Jurkat, Clone E6-1 (cell line): ENCODE data around the gene MYH4.

Source experiments
- DNase-seq: peaks from one replicate; pipeline ENCODE4 v3.0.0-alpha.2; 2011; ENCODE audit warnings: low read depth, low spot score
- H3K4me3 ChIP-seq: 2 replicates; pipeline ENCODE4 v1.5.1; 2011; ENCODE audit warnings: mild to moderate bottlenecking, low read length, control low read depth, moderate library complexity

The MYH4 gene

DNA sequence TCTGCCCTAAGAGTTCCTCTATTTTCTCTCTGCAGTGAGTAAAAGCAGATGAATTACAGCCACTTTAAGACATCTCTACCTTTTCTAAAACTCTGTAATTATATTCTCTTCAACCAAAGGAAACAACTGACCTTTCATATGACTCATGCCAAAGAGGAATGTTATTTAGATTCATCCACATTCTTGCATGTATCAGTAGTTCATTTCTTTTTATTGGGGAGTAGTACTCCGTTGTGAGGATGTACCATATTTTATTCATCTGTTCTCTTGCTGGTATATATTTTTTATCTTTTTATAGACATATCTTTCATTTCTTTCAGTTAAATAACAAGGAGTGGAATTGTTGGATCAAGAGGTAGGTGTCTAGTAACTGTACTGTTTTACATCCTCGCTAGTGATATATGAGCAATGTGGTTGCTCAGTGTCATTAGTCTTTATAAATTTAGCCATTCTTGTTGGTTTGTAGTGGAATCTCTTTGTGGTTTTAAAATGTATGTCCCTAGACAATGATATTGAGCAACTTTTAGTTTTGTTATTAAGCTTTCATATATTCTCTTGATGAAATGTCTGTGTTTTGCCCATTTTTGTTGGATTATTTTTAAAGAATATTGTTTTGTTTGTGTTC lies 39.8 kb downstream of the MYH4 start:
- H3K4me3 ChIP-seq, result no peak overlapping the region
- DNase-seq, result no peak

DNA sequence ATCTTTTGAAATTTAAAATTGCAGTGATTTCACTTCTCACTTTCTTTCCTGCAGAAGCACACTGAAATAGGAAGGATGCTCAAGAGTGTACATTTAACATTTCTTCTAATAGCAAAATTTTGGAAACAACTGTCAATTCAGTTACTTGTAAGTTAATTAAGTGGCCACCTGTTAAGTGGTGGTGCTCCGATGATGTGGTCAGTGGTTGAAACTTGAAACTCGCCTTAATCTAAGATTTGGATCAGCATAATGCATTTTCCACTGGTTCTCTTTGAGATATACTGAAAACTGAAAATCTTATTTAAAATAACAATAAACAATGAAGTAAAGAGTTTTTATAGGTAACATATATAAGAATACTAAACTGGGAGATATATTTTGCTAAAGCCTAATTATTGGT lies 40.6 kb downstream of the MYH4 start:
- H3K4me3 ChIP-seq, result no peak overlapping the region
- no peak for DNase-seq

DNA sequence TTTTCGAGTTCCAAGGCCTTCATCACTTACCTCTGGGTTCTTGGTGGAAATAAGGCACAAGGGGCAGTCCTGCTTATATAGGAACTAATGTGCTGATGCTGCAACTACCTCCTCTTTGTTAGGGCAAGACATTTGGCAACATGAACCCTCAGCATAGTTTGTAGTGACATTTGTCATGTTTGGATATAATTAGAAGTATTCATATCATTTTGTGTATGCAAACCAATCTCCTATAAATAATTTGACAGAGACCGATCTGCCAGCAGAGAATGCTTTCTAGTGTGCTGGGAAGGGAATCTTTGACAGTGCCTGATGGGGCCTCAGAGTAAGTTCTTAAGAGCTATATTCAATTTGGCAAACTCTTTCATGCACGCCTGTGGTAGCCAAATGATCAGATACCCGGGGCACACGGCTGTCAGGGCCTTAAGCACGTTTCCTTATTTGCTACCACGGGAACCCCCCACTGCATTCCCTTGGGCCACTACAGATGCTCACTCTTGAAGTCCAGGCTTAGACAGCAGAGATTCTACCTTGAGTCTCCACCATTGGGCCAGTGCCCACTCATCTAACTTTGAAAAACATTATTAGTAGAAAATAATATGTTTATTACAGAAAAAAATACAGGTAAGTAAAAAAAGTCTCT lies 47.3 kb downstream of the MYH4 start, which contains the start of gene MYH8:
Gene MYH8 (minus strand): TSS at position 51 of the 643 bp plus-strand sequence. CDS start 1,723 bp downstream, outside the sequence.
- no peak within 1 kb of the TSS for H3K4me3 ChIP-seq
- no peak for DNase-seq

- no peak overlapping the region for H3K4me3 ChIP-seq
- DNase-seq, result no peak
These were observed 48.1 kb downstream of the MYH4 start for GRCh38 chr17:10421211-10421610.

DNA sequence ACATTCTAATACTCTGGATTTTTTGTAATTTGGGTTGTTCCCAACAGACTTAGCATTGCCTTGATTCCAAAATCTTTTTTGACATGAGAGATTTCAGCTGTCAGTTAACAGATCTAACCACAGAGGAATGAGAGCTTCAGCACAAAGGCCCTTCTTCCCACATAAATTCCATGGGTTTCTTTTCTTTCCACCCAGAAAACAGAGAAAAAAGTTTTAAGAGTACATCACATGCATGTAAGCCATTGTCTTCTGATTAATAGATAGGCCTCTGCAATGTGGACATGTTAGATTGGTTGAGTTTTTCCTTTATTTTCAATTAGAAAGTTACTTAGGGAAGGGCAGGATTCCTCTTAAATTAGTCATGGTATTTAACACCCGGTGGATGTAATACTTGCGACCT lies 48.5 kb downstream of the MYH4 start:
- no peak for DNase-seq

DNA sequence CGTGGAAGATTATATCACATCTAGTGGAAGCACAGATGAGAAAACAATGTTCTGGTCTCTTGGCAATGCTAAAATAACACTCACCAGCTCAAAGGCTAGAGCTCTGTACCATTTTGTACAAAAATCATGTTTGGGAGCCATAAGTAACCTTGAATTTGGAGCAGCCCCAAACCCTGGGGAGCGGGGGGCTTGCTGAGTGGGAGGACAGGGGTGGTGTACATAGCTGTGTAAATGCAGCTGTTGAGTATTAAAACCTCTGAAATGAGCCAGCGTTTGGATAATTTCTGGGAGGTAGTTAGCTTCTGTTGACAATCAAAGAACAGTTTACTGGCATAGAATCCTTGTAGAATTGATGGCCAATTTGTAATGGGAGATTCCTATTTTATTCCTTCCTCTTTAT lies 51.9 kb downstream of the MYH4 start:
- DNase-seq, result no peak
- no peak overlapping the region for H3K4me3 ChIP-seq

More for the DNA sequence above, 48.5 kb downstream of the MYH4 start:
- no peak overlapping the region for H3K4me3 ChIP-seq

DNA sequence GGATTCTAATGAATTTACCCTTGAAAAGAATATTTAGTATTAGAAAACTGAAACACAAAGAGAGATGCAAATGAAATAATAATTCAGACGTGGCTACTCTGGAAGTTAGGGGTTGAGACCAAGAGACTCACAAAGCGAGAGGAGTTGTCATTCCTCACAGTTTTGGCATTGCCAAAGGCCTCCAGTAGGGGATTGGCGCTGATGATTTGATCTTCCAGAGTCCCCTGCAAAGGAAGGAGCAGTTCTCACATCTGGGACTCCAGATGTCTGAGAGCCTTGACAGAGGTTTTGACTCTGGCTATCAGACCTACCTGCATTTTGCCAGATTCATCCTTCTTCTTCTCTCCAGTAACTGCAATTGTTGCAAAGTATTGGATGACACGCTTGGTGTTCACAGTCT lies 54.2 kb downstream of the MYH4 start:
- DNase-seq, result no peak
- no peak overlapping the region for H3K4me3 ChIP-seq

- no peak for DNase-seq
- H3K4me3 ChIP-seq, result no peak overlapping the region
These were observed 65.8 kb downstream of the MYH4 start for GRCh38 chr17:10403589-10403988.

- no peak overlapping the region for H3K4me3 ChIP-seq
- DNase-seq, result no peak
These were observed 71.0 kb downstream of the MYH4 start for GRCh38 chr17:10398352-10398751.

DNA sequence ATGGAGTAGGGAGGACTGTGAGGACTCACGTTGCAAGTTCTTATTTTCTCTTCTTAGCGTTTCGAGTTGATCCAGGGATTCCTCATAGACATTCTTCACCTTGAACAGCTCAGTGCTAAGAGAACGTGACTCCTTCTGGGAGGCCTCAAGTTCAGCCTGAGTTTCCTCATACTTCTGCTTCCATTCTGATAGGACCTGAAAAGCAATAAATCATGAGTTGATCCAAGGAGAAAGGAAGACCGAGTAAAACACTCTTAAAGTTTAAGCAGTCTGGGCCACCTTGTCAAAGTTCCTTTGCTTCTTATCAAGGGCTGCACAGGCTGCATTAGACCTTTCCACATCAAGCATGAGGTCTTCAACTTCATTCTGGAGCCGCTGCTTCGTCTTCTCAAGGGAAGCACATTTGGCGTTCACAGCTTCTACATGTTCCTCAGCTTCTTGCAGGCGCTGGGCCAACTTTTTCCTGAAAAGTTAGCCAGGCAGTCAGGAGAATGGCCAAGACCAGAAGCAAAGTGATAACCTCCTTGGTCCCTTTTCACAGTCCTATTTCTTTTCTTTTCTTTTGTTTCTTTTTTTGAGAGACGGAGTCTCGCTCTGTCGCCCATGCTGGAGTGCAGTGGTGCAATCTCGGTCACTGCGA lies 72.7 kb downstream of the MYH4 start:
- no peak overlapping the region for H3K4me3 ChIP-seq
- DNase-seq, result no peak

GRCh38 chr17:10394201-10394887 lies 75.0 kb downstream of the MYH4 start:
- DNase-seq, result no peak

More at GRCh38 chr17:10394201-10394887, 75.0 kb downstream of the MYH4 start:
- H3K4me3 ChIP-seq, result no peak overlapping the region
